Activated CD8-positive, alpha-beta T cell treated with anti-CD3 and anti-CD28 coated beads for 36 hours (primary cell): ENCODE results near the gene SLC2A13. TPM values are rescaled to one million over a fixed set of nuclear protein-coding genes. Genes with fewer than 3 reads are reported as not detected.
"Not testable (repeated sequence)": the region's sequence is repeated elsewhere in the genome, so short reads cannot be mapped to it uniquely, and the experiment has no call there.

Experiments used
- ATAC-seq: fragments of 200-7000 bp; cut with Tn5 transposase; one replicate; pipeline ENCODE4 v1.10.0; 2021; ENCODE audit warnings: mild to moderate bottlenecking, moderate library complexity
- CTCF ChIA-PET: fragments of 350-600 bp; sonication (Branson Sonifier 250); formaldehyde crosslinking; loops from one replicate; lab custom pipeline; 2021; ENCODE audit warnings: antibody characterized with exemption; lab: Charles Lee
- POLR2A ChIA-PET: fragments of 350-600 bp; sonication (Branson Sonifier 250); formaldehyde crosslinking; loops from one replicate; lab custom pipeline; 2021; ENCODE audit warnings: antibody characterized with exemption; lab: Charles Lee
- DNase-seq: peaks from one replicate; pipeline ENCODE4 v3.0.0-alpha.2; 2020
- H3K27ac Mint-ChIP-seq: one replicate; pipeline ENCODE4 v1.8.0; 2021; ENCODE audit warnings: mild to moderate bottlenecking, mixed read lengths
- H3K27me3 Mint-ChIP-seq: one replicate; pipeline ENCODE4 v1.8.0; 2021; ENCODE audit warnings: mixed read lengths
- H3K36me3 Mint-ChIP-seq: one replicate; pipeline ENCODE4 v1.8.0; 2021; ENCODE audit warnings: low read depth, mixed read lengths
- H3K4me1 Mint-ChIP-seq: one replicate; pipeline ENCODE4 v1.8.0; 2021; ENCODE audit warnings: low read depth, mixed read lengths
- H3K4me3 Mint-ChIP-seq: one replicate; pipeline ENCODE4 v1.8.0; 2021; ENCODE audit warnings: mild to moderate bottlenecking, moderate library complexity, mixed read lengths
- H3K9me3 Mint-ChIP-seq: one replicate; pipeline ENCODE4 v1.8.0; 2021; ENCODE audit warnings: mixed read lengths
- CTCF ChIP-seq: fragments of 200-600 bp; IDR thresholded peaks from one replicate; pipeline ENCODE4 v1.8.0; 2022; ENCODE audit warnings: antibody characterized with exemption, mild to moderate bottlenecking
- intact Hi-C: fragments of 100-400 bp; cut with micrococcal nuclease; formaldehyde crosslinking; loops from one replicate; pipeline ENCODE4 v1.10.0; 2022
- total RNA-seq, 2 experiments: library from RNA; stranded (reverse); gene quantifications; one replicate each; pipeline ENCODE4 v1.2.3, GENCODE V29; 2021

The SLC2A13 gene
- total RNA-seq, 2 experiments from 2014 or later, result 9.0 to 9.3 TPM

- Mint-ChIP-seq H3K4me1 (no peaks in the 10 kb centered on the region), H3K27me3 (no peaks in the 10 kb centered on the region), H3K36me3 (no peaks in the 10 kb centered on the region), H3K4me3 (no peak overlapping the region), H3K9me3 (no peaks in the 10 kb centered on the region), H3K27ac (no peak overlapping the region)
- ChIA-PET POLR2A (no interaction called here), CTCF (interaction anchor here (0.5 kb wide), 1 partner anchor 64 kb away, joined by 3 read pairs; no protein-coding TSS in a partner anchor)
- DNase-seq (no peak), ATAC-seq (no peak)
- intact Hi-C loops, result no loop called here
- no peak for TF ChIP-seq CTCF
Observed at GRCh38 chr12:40055776-40056175, 50.1 kb downstream of the SLC2A13 start.

- no peaks in the 10 kb centered on the region for H3K4me1 Mint-ChIP-seq
- CTCF ChIA-PET, result interaction anchor here (0.5 kb wide), 1 partner anchor 63 kb away, joined by 3 read pairs; no protein-coding TSS in a partner anchor
- intact Hi-C loops, result no loop called here
- H3K27me3 Mint-ChIP-seq, result no peaks in the 10 kb centered on the region
- TF ChIP-seq CTCF, result no peak
- H3K4me3 Mint-ChIP-seq, result no peak overlapping the region
- POLR2A ChIA-PET, result no interaction called here
- DNase-seq (no peak), ATAC-seq (no peak)
- H3K27ac Mint-ChIP-seq, result no peak overlapping the region
- H3K36me3 Mint-ChIP-seq, result no peaks in the 10 kb centered on the region
- H3K9me3 Mint-ChIP-seq, result no peaks in the 10 kb centered on the region
Observed at GRCh38 chr12:40055228-40055579, 50.7 kb downstream of the SLC2A13 start.

GRCh38 chr12:40054555-40055227 is 51.2 kb downstream of the SLC2A13 start:
- intact Hi-C loops, result no loop called here
- Mint-ChIP-seq H3K36me3 (no peaks in the 10 kb centered on the region), H3K27ac (no peak overlapping the region), H3K4me3 (no peak overlapping the region), H3K9me3 (no peaks in the 10 kb centered on the region), H3K4me1 (no peaks in the 10 kb centered on the region), H3K27me3 (no peaks in the 10 kb centered on the region)
- ChIA-PET CTCF (interaction anchor here (0.6 kb wide), 1 partner anchor 44 kb away, joined by 3 read pairs; no protein-coding TSS in a partner anchor), POLR2A (no interaction called here)
- no peak for DNase-seq
- no peak for TF ChIP-seq CTCF
- ATAC-seq, result no peak

- DNase-seq (no peak), ATAC-seq (no peak)
- ChIA-PET CTCF (no interaction called here), POLR2A (no interaction called here)
- Mint-ChIP-seq H3K4me1 (no peaks in the 10 kb centered on the region), H3K36me3 (no peaks in the 10 kb centered on the region), H3K4me3 (no peak overlapping the region), H3K9me3 (no peaks in the 10 kb centered on the region), H3K27me3 (no peaks in the 10 kb centered on the region), H3K27ac (no peak overlapping the region)
- intact Hi-C loops, result no loop called here
- no peak for TF ChIP-seq CTCF
Observed at GRCh38 chr12:40049268-40049667, 56.6 kb downstream of the SLC2A13 start.

- H3K4me1 Mint-ChIP-seq, H3K36me3 Mint-ChIP-seq, intact Hi-C loops, ATAC-seq, H3K4me3 Mint-ChIP-seq, H3K27ac Mint-ChIP-seq, H3K9me3 Mint-ChIP-seq, DNase-seq, H3K27me3 Mint-ChIP-seq: not testable (repeated sequence)
- CTCF ChIA-PET, result interaction anchor here (0.8 kb wide), 1 partner anchor 36 kb away, joined by 4 read pairs; no protein-coding TSS in a partner anchor
- POLR2A ChIA-PET, result interaction anchor here (0.6 kb wide), 1 partner anchor 23 kb away, joined by 3 read pairs; no protein-coding TSS in a partner anchor
Observed at GRCh38 chr12:40047002-40047401, 58.9 kb downstream of the SLC2A13 start.
